Mononuclear cell (primary cell): ENCODE data around the gene ST8SIA6. TPM values are rescaled to one million over a fixed set of nuclear protein-coding genes. Genes with fewer than 3 reads are reported as not detected.

Experiments
- H3K27me3 ChIP-seq: 2 replicates; pipeline ENCODE4 v1.6.0; 2011; ENCODE audit warnings: low read length, control low read depth; ENCODE audit not compliant: insufficient read depth
- H3K4me1 ChIP-seq: 2 replicates; pipeline ENCODE4 v1.5.1; 2011; ENCODE audit warnings: mild to moderate bottlenecking, low read length, control low read depth; ENCODE audit not compliant: insufficient read depth
- H3K4me3 ChIP-seq: 2 replicates; pipeline ENCODE4 v1.5.1; 2011; ENCODE audit warnings: mild to moderate bottlenecking, low read length, moderate library complexity
- H3K9me3 ChIP-seq: 2 replicates; pipeline ENCODE4 v1.5.1; 2011; ENCODE audit warnings: low read depth, mild to moderate bottlenecking, control low read depth, low read length
- total RNA-seq: library from RNA; depleted of rRNA; stranded (reverse); fragments of >200 nt; gene quantifications from one replicate; pipeline ENCODE4 v1.2.3, GENCODE V29; 2012

ST8SIA6 gene
- total RNA-seq, 1 donor, result 1.3 TPM

- no peaks in the 10 kb centered on the region for H3K9me3 ChIP-seq
- no peaks in the 10 kb centered on the region for H3K4me1 ChIP-seq
- no peak overlapping the region for H3K4me3 ChIP-seq
- H3K27me3 ChIP-seq, result peaks cover 4% of the 10 kb centered on the region
Measured at GRCh38 chr10:17272648-17273047, 181.7 kb downstream of the ST8SIA6 start.

Other genes starting within 250 kb of the ST8SIA6 start
- gene VIM, start 226.4 kb downstream of the ST8SIA6 start, total RNA-seq, result 2,761 TPM
- gene HACD1, start 162.8 kb upstream of the ST8SIA6 start, total RNA-seq, result 0.84 TPM
- 51.2 TPM for gene STAM, start 189.6 kb upstream of the ST8SIA6 start, total RNA-seq